Hepatic stellate cell (primary cell): Measurements from ENCODE around the gene DYNLL2.
"Not testable (repeated sequence)": the region's sequence is repeated elsewhere in the genome, so short reads cannot be mapped to it uniquely, and the experiment has no call there.

Source experiments
- DNase-seq: peaks from one replicate; pipeline ENCODE4 v3.0.0; 2011; ENCODE audit warnings: low spot score

The DYNLL2 gene

DNA sequence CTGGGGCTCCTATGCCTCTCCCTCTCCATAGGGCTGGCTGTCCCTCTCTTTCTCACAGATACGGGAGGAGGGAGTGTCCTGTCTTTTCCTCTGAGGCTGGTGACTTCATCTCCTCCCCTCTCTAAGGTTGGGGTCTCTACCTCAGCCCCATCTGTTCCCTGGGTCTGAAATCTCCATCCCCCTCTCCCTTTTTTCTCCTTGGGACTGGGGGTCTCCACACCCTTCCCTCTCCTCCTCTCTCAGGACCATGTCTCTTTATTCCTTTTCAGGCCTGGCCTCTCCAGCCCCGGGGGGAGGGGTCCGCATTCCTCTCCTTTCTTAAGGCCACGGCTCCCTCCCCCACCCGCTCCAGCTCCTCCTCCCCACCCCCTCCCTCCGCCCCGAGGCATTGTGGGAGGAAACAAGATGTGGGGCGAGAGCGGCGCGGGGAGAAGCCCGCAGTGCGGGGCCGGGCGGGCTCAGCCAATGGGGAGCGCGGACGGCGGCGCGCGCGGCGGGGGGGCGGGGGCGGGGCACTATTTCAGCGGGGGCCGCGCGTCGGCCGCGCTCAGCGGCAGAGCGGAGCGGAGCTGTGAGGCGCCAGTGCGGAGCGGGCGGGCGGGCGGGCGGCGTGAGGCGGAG, at the start of gene DYNLL2:
Gene DYNLL2 (plus strand): TSS at position 550 of the 621 bp plus-strand sequence. CDS start 3,672 bp downstream, outside the sequence.
- peak; percentile 94 for DNase-seq

DNA sequence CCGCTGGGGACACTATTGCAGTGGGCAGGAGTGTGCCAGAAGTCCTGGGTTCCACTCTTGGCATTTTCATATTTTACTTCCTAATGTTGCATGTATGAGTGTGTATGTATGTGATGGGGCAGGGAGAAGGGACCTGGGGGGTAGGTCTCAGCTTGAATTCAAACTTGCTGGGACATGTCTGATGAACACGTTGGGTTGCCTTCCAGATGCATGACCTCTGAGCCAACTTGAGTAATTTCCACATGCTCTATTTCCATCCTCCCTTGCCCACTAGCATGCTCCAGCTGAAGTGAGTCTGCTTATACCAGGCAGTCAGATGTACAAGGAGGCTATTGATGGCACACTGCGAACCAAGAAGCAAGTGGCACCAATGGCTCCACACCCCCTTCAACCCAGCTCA, 43.2 kb upstream of the DYNLL2 start:
- DNase-seq: no peak

DNA sequence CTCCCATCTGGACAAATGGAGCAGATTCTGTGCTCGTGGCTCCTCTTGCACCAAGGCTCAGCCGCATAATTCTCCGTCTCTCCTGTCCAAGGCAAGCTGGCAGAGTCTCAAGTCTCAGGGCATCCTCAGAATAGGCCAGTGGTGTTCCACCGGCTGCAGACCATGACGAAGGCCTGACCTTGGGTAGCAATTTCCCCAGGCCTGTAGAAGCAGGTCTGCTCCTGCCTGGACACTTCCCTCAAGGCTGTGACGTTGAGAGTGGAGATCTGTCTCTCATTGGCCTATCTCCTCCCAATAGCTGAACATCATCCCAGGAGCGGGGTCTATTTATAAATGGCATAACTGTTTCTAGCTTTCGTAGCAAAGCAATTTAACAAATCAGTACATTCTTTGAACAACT, 42.8 kb upstream of the DYNLL2 start:
- DNase-seq: no peak

DNA sequence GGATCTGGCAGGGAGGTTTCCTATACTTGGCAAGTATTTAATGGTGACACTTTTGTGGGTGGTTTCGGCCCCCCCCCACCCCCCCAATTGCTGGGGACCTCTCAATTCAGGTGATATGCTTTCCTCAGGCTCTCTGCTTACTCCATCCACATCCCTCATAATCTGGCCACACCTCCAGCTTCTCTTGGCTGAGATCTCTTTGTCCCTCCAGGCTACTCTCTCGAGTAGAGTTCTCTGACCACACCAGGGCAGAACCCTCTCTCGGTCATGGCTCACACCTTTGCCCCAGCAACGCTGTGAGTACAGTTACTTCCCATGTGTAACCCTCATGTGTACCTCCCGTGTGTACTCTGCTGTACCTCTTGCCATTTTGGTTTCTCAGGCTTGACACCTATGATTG, 42.1 kb upstream of the DYNLL2 start:
- DNase-seq: no peak

DNA sequence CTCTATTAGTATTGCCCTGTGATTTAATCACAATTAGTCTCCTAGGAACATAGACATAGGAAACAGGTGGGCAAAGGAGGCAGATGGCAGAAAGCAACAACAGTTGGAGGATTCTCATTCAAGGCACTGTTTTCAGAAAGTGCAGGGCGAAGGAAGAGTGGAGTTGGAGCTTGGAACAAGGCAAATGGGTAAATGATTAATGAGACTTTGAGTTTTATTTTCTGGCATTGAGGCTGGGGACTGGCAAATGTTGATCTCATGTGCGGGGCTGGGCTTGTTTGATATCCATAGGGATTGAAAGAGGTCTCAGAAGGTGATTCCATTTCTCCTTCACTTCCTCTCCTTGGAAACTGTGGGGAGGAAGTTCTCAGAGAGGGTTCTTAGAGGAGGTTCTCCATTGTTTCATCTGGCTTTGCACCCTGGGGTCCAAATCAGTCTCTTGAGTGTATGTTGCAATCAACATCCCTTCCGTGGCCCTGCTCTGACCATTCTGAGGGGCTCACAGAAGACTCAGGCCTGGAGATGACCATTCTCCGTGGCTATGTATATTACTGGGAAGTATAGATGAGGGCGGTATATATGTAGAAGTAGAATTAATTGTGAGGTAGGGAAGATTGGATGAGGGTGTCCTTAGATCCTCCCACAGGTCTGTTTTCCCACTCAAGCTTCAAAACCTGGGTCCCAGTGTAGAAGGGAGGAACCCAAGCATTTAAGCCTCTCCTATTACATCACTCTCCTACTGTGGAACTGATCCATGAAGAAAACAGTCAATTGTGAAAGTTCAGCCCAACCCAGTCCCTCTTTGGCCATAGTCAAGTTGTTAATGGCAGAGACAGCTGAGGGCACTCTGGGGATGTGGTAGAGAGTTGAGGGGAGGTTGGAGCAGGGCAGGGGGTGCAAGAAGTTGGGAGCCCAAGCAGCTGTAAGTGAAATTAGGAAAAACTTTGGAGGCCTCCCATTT, 39.7 kb upstream of the DYNLL2 start:
- no peak for DNase-seq

DNA sequence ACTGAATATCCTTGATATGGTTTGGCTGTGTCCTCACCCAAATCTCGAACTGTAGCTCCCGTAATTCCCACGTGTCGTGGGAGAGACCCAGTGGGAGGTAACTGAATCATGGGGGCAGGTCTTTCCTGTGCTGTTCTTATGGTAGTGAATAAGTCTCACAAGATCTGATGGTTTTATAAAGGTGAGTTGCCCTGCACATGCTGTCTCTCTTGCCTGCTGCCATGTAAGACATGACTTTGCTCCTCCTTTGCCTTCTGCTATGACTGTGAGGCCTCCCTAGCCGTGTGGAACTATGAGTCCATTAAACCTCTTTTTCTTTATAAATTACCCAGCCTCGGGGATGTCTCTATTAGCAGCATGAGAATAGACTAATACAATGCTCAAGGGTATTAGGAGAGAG, 39.0 kb upstream of the DYNLL2 start:
- not testable (repeated sequence) for DNase-seq

DNA sequence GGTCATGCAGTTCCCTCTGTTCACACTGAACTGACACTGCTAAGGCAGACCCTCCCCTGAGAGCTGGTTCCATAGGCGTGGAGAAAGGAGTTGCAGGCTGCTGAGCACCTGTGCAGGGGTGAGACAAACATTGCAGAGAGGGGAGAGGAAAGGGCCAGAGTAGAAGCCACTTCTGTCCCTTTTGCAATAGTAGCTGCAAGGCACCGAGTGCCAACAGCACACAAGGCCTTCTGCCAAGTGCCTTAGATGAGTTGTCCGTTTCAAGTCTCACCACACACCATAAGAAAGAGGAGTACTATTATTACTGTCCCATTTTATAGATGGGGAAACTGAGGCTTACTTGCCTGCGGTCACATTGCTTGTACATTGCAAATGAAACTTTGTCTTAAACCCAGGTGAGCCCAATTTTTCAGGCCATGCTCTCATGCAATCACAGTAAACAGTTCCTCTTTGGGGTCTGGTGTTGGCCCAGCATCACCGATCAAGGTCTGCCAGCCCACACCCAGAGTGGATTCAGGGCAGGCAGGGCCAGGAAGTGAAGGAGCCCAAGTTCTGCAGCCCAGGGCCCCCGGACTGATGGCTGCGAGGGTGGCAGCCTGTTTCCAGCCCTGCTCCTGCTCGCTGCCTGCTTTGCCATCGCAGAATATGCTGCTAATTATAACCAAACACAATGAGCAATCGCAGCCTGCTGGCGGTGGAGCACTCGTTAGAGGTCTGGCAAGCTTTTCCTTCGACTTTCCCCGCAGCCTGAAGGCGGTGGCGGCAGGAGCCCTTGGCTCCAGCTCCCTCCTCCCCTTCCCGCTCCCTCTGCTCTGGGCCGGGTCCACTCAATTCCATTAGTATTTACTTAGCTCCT, 36.8 kb upstream of the DYNLL2 start:
- no peak for DNase-seq

DNA sequence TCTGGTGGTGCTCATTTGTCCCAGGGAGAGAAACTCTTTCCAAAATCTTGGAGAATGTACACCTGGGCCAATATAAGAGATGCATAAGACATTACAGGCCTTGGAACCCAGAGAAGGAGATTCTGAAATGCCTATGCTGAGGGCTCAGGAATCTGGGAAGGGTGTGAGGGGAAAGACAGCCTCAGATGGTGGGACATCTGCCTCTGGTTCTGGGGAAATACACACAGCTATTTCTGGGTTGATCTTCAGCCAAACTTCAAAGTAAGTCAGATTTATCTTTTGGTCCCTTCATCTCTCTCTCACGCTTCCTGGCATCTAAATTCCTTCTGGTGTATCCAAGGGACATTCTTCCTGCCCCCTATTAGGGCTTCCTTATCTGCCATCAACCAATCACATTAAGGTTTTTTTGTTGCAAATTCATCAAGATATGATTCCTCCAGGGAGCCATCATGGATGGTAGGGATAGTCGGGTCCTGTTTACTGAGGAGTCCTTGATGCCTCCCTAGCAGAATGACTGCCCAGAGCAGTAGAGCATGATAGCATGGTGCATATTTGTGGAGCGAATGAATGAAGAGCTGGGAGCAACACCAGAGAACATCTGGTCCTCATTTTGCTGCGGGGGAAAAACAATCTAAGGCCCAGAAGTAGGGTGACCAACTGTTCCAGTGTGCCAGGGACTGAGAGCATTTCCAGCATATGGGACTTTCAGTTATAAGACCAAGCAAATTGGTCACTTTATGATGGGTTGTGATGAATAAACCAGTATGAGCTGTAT, 35.7 kb upstream of the DYNLL2 start:
- no peak for DNase-seq

DNA sequence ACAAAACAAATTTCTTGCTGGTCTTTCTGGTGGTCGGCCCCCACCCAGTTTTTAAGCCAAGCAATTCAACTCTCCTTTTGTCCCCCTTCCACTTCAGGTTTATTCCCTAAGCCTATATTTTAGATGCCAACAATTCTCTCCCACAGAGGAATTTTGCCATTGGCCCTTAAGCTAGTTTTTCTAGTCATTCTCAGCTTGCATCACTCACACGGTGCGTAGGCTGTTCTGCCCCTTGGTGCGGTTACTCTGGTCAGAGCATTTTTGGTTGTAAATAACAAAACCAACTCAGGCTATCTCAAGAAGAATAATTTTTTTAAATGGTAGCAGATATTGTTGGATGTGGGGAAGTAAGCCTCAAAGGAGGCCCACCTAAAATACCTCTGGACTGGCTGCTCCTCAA, 33.7 kb upstream of the DYNLL2 start:
- DNase-seq: no peak

DNA sequence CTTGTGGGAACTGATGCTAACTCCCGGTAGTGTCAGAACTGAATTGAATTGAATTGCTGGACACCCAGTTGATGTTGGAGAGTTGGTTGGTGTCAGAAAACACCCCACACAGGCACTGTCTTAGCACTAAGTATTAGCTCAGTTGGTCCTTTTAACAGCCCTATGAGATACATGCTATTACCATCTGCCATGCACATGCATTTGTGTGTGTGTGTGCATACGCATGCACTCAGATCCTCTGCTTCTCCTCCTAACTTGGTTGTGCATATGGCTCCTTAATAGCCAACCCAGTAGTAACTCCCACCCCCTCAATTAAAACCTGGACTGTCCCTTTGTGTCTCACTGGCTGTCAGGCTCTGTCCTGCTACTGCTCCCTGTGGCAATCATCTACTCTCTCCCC, 32.3 kb upstream of the DYNLL2 start:
- DNase-seq: no peak

DNA sequence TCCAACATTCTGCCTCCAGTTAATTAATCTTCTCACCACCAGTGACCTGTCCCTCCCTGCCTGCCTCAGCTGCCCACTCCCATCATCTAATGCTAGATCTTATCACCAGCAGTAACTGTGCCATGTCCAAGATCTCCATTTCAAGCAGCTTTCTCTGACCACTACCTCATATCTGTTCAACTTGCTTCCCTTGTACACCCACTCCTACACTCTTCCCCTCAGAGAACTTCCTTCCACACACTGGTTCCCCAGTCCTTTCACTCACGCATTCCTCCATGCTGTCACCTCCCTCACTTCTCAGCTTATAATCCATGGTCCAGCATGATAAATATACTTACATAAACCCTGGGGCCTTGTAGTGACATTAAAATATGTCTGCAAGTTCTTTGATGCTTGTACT, 31.8 kb upstream of the DYNLL2 start:
- no peak for DNase-seq

DNA sequence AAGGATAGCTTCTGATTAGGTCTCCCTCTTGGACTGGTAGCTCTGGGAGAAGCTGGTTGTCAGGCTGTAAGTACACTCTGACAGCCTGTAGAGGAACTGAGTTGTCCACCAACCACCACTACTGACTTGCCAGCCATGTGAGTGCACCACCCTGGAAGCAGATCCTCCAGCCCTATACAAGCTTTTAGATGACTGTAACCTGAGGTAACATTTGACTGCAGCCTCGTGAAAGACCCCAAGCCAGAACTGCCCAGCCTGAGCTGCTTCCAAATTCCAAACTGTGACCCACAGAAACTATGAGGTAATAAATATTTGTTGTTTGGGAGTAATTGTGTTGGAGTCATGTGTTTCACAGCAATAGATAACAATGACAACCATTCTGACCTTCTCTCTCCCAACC, 30.8 kb upstream of the DYNLL2 start:
- DNase-seq: no peak

DNA sequence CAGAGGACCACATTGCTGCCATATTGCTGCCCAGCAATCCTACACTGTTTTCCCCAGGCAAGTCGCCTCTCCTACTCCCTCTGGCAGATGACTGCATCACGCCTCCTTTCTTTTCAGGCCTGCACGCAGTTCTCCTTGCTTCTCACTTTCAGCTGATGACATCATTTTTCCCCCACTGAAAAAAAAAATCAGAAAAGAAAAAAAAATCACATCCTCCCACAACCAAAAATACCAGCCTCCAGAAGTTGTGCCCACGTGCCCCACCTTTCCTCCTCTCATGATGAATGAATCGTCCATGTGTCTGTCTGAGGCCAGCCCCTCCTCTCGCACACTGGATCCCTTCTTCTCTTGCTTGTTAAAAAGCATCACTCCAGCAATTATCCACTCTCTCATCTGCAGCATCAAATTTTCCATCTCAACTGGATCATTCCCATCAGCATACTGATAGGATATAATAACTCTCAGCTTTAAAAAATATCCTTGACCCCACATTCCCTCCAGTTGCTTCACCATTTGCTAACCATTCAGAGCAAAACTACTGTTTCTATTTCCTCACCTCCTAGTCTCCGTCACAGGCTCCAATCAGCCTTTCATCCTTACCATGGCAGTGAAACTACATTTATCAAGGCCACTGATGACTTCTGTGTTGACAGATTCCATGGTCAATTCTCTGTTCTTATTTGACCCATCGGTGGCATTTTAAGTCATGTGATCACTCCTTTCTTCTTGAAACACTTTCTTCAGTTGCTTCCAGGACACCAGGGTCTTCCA, 30.1 kb upstream of the DYNLL2 start:
- no peak for DNase-seq

DNA sequence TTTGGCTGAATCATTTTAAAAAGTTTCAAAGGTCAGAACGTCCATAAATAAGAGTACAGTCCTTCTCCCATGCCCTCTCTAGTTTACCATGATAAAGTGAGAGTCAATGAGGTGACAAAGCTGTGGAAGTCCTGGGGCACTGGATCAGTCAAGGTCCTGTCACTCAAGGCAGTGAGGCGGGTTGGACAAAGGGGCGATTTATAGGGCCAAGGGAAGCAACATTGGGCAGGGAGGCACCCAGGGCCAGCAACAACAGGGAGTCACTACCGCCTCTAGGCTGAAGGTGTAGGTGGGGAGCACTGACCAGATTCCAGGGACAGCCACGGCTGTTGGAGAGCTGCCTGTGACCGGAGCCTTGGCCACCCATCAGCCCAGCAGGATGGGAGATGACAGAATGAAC, 28.6 kb upstream of the DYNLL2 start:
- no peak for DNase-seq

DNA sequence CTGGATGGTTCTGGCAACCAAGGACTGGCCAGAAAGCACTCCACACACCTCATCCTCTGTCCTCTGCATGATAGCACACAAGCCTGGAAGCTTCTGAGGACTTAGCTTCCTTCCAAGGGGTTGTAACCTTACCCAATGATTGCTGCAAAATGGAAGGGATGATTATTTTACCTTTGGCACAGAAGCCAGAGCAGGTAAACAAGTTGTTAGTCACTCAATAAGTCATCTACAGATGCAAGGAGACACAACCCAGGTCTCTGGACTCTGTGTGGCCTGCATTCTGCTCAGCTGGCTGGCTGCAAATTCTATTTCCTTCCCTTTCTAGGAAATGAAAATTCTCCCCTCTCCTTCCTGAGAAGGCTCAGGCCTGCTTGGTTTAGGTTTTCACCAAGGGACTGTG, 26.7 kb upstream of the DYNLL2 start:
- no peak for DNase-seq

DNA sequence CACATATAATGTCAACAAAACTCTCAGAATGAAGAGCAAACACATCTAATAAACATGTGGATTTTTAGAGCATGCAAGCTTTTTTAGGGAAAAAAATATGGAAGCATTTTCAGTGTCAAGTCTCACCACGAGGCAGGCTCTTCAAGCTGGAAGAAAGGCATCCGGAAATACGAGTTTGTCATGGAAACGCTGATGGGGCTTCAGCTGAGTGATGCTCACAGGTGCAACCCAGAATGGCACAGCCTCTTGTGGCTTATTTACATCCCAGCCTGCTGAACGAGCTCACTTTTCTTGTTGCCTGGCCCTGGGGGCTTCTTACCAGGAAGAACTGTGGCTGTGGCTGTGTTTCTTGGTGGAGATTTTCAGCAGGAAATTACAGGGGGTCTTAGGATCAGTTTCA, 24.1 kb upstream of the DYNLL2 start:
- no peak for DNase-seq

DNA sequence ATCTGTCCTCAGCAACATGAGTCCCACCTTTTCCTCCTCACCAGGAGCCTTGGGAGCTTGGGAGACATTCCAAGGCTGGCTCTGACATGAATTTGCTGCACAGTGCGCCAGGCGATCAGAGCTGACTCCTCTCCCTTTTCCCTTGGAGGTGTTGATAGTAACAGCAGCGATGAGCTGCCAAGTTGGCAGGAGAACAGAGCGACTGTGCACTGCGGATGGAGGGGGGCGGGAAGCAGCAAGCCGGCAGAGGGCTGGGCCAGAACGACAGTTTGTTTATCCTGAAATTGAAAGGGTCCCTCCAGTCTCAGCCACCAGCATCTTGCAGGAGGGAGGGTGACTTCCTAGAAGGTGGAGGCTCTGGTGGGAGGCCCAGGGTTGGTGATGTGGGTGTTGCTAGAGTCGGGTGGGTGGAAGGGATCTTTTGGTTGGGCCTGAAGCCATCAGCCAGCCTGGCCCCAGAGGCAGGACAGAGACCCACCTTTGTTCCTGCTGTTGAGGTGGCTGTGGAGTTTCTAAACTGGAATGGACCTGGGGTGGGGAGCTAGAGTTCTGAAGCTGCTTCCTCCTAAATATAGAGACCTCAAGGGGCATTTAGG, 22.5 kb upstream of the DYNLL2 start:
- DNase-seq: no peak

DNA sequence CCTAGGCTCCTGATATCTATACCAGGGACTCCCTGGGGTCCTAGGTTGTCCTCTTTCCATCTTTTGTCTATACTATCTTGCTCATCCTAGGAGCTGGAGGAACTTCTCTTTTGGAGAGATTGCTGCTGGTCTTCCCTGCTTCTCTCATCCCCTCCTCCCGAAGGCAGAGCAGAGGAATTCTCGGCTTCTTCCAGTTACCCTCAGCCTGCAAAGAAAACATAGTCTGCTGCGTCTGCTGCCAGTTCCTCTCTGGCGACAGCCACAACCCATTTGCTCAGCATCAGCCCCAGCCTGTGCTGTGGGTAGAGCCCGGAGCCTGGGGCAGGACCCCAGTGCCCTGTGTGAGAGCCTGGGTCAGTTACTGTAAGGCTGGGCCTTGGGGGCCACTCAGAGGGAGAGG, 21.5 kb upstream of the DYNLL2 start:
- no peak for DNase-seq

DNA sequence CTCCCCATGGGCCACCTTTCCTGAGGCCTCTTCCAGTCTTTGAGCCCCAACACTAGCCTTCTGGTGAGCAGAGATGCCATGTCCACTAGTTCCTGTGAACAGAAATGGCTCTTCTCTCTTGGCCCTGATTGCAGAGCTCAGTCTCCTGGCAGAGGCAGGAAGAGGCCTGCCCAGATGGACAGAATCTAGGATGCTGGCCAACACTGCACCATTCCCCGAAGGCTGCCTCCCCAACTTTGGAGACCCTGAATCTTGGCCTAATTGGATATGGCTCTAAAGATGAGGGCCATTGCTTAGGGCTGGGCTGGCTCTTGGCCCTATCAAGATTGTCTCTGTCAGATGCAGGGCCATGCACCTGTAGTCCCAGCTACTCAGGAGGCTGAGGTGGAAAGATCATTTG, 18.0 kb upstream of the DYNLL2 start:
- no peak for DNase-seq

DNA sequence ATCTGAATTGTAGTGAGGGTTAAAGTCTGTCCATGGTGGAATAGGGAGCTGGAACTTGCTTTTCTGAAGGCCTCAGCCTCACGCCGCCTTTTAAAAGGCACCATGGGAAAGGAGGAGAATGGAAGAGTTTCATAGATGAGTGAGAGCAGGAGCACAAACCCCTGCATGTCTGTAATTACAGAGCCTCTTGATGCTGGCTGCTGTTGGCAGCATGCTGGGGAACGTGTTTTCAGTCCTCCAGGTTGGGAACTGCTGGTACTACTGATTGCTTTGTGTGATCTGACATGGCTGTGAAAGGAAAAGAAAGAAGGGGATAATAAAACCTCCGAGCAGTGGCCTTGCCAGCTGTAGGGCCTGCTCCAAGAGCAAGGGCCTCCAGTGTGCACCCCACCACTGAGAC, 16.8 kb upstream of the DYNLL2 start:
- DNase-seq: no peak

DNA sequence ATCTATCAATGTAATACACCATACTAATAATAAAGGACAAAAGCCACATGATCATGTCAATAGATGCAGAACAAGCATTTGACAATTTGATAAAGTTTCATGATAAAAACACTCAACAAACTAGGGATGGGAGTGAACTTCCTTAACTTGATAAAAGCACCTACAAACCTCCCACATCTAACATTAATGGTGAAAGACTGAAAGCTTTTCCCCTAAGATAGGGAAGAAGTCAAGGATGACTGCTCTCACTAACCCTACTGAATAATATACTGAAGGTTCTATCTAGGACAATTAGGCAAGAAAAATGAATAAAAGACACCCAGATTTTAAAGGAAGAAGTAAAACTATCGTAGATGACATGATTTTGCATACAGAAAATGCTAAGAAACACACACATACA, 10.4 kb upstream of the DYNLL2 start:
- no peak for DNase-seq
